ENCODE data around the gene NCLN.

Gene NCLN

GRCh38 chr19:3250675-3251074 lies 64.9 kb downstream of the NCLN start:
- TF ChIP-seq CTCF (IDR thresholded peaks at IDR 0.05; ENCODE audit: insufficient read depth, low read depth, low read length, missing control alignments), result peak; percentile 60
- peak; percentile 24 for DNase-seq (ENCODE audit: low read depth)
- no peak overlapping the region for H3K4me3 ChIP-seq (ENCODE audit: low read length)

GRCh38 chr19:3251229-3251628 lies 65.5 kb downstream of the NCLN start:
- TF ChIP-seq CTCF (IDR thresholded peaks at IDR 0.05; ENCODE audit: insufficient read depth, low read depth, low read length, missing control alignments), result no peak
- no peak overlapping the region for H3K4me3 ChIP-seq (ENCODE audit: low read length)
- DNase-seq (ENCODE audit: low read depth), result no peak

- H3K4me3 ChIP-seq (ENCODE audit: low read length), result no peak overlapping the region
- TF ChIP-seq CTCF (IDR thresholded peaks at IDR 0.05; ENCODE audit: insufficient read depth, low read depth, low read length, missing control alignments), result no peak
- DNase-seq (ENCODE audit: low read depth), result no peak
These were observed 66.9 kb downstream of the NCLN start for GRCh38 chr19:3252650-3253049.

- DNase-seq (ENCODE audit: low read depth), result no peak
- no peak overlapping the region for H3K4me3 ChIP-seq (ENCODE audit: low read length)
- no peak for TF ChIP-seq CTCF (IDR thresholded peaks at IDR 0.05; ENCODE audit: insufficient read depth, low read depth, low read length, missing control alignments)
These were observed 67.5 kb downstream of the NCLN start for GRCh38 chr19:3253270-3253669.

GRCh38 chr19:3254520-3254919 lies 68.8 kb downstream of the NCLN start:
- no peak overlapping the region for H3K4me3 ChIP-seq (ENCODE audit: low read length)
- TF ChIP-seq CTCF (IDR thresholded peaks at IDR 0.05; ENCODE audit: insufficient read depth, low read depth, low read length, missing control alignments), result no peak
- DNase-seq (ENCODE audit: low read depth), result no peak

GRCh38 chr19:3257071-3257470 lies 71.3 kb downstream of the NCLN start:
- no peak for DNase-seq (ENCODE audit: low read depth)
- H3K4me3 ChIP-seq (ENCODE audit: low read length), result no peak overlapping the region
- TF ChIP-seq CTCF (IDR thresholded peaks at IDR 0.05; ENCODE audit: insufficient read depth, low read depth, low read length, missing control alignments), result no peak
